ENCODE measurements around the gene ECE2.

Gene ECE2

GRCh38 chr3:184240384-184241140 is 35.3 kb upstream of the ECE2 start:
- no peak for DNase-seq (ENCODE audit: low read depth in 1 of 2, low spot score in 1 of 2)

- DNase-seq (ENCODE audit: low read depth in 1 of 2, low spot score in 1 of 2): no peak
Observed at GRCh38 chr3:184241141-184241446, 34.7 kb upstream of the ECE2 start.

- no peak for DNase-seq (ENCODE audit: low read depth in 1 of 2, low spot score in 1 of 2)
Observed at GRCh38 chr3:184241447-184242296, 34.1 kb upstream of the ECE2 start.

GRCh38 chr3:184242297-184242685 is 33.5 kb upstream of the ECE2 start:
- no peak for DNase-seq (ENCODE audit: low read depth in 1 of 2, low spot score in 1 of 2)

- peak; percentile 78 to 81 for DNase-seq (ENCODE audit: low read depth in 1 of 2, low spot score in 1 of 2)
Observed at GRCh38 chr3:184248454-184249411, 27.1 kb upstream of the ECE2 start, which contains the start of gene ALG3. Gene ALG3 (minus strand): TSS chr3:184248962. CDS start chr3:184248940, 22 bp downstream.

- DNase-seq (ENCODE audit: low read depth in 1 of 2, low spot score in 1 of 2): peak; percentile 88 to 95
Observed at GRCh38 chr3:184249412-184250166, 26.2 kb upstream of the ECE2 start, which contains the start of gene EEF1AKMT4. Gene EEF1AKMT4 (plus strand): TSS chr3:184249672. CDS start chr3:184249695, 23 bp downstream.

- DNase-seq (ENCODE audit: low read depth in 1 of 2, low spot score in 1 of 2): peak; percentile 77 to 78
Observed at GRCh38 chr3:184250167-184250828, 25.5 kb upstream of the ECE2 start.

- no peak for DNase-seq (ENCODE audit: low read depth in 1 of 2, low spot score in 1 of 2)
Observed at GRCh38 chr3:184255291-184256039, 20.4 kb upstream of the ECE2 start.

- no peak for DNase-seq (ENCODE audit: low read depth in 1 of 2, low spot score in 1 of 2)
Observed at GRCh38 chr3:184257083-184257915, 18.5 kb upstream of the ECE2 start.

- DNase-seq (ENCODE audit: low read depth in 1 of 2, low spot score in 1 of 2): no peak
Observed at GRCh38 chr3:184258926-184259325, 16.9 kb upstream of the ECE2 start.

- no peak for DNase-seq (ENCODE audit: low read depth in 1 of 2, low spot score in 1 of 2)
Observed at GRCh38 chr3:184259396-184259877, 16.4 kb upstream of the ECE2 start.

- DNase-seq (ENCODE audit: low read depth in 1 of 2, low spot score in 1 of 2): no peak
Observed at GRCh38 chr3:184259878-184260723, 15.7 kb upstream of the ECE2 start.

- DNase-seq (ENCODE audit: low read depth in 1 of 2, low spot score in 1 of 2): no peak
Observed at GRCh38 chr3:184260724-184261269, 15.0 kb upstream of the ECE2 start.

- peak in 1 of 2 donors; percentile 51 for DNase-seq (ENCODE audit: low read depth in 1 of 2, low spot score in 1 of 2)
Observed at GRCh38 chr3:184261270-184261853, 14.5 kb upstream of the ECE2 start, which contains the start of gene CAMK2N2. Gene CAMK2N2 (minus strand): TSS chr3:184261553. CDS start chr3:184261285, 268 bp downstream.

GRCh38 chr3:184261854-184262763 is 13.7 kb upstream of the ECE2 start:
- DNase-seq (ENCODE audit: low read depth in 1 of 2, low spot score in 1 of 2): no peak
